ENCODE results near the gene DAPK2.

GRCh38 chr15:63998489-63998888, 47.8 kb downstream of the DAPK2 start:
- TF ChIP-seq POLR2A (IDR thresholded peaks at IDR 0.05): no peak
- TF ChIP-seq, protein P1, sequence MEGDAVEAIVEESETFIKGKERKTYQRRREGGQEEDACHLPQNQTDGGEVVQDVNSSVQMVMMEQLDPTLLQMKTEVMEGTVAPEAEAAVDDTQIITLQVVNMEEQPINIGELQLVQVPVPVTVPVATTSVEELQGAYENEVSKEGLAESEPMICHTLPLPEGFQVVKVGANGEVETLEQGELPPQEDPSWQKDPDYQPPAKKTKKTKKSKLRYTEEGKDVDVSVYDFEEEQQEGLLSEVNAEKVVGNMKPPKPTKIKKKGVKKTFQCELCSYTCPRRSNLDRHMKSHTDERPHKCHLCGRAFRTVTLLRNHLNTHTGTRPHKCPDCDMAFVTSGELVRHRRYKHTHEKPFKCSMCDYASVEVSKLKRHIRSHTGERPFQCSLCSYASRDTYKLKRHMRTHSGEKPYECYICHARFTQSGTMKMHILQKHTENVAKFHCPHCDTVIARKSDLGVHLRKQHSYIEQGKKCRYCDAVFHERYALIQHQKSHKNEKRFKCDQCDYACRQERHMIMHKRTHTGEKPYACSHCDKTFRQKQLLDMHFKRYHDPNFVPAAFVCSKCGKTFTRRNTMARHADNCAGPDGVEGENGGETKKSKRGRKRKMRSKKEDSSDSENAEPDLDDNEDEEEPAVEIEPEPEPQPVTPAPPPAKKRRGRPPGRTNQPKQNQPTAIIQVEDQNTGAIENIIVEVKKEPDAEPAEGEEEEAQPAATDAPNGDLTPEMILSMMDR (IDR thresholded peaks at IDR 0.05): no peak
